OCI-LY1 (cell line): ENCODE measurements around the gene SLC6A7.

Source experiments
- CTCF ChIP-seq: fragments of 200-600 bp; sonication (generic), shearing (Covaris generic); IDR thresholded peaks from 2 replicates; pipeline ENCODE4 v1.5.1; 2017; ENCODE audit warnings: mild to moderate bottlenecking, antibody characterized with exemption, low read length, moderate library complexity, mixed read lengths
- EZH2 ChIP-seq: fragments of 200-600 bp; sonication (generic), shearing (Covaris generic); IDR thresholded peaks from 2 replicates; pipeline ENCODE4 v1.8.0; 2017; ENCODE audit warnings: borderline replicate concordance, mixed run types, mild to moderate bottlenecking, antibody characterized with exemption, low read length, moderate library complexity, mixed read lengths

- TF ChIP-seq CTCF: no peak
- no peak for TF ChIP-seq EZH2
Observed at GRCh38 chr5:150195736-150196485, 6.0 kb downstream of the SLC6A7 start.
